ENCODE results near the gene HILPDA.

DNA sequence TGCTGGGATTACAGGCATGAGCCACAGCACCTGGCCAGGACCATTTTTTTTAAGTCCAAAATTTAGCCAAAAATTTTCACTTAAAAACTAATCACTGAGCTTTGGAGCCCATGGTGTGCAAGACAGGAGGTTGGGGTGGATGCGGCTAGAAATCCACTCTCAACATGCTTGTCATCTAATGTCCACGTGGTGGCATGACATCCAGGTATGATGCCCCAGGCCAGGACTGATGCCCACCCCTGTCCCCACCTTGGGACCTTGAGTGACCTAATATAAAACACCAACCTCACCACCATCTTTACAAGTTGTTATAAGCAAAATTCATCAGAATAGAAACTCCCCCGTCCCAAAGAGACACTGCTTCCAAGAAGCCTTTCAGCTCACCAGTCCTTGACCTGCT lies 25.5 kb upstream of the HILPDA start:
- TF ChIP-seq, protein P1, sequence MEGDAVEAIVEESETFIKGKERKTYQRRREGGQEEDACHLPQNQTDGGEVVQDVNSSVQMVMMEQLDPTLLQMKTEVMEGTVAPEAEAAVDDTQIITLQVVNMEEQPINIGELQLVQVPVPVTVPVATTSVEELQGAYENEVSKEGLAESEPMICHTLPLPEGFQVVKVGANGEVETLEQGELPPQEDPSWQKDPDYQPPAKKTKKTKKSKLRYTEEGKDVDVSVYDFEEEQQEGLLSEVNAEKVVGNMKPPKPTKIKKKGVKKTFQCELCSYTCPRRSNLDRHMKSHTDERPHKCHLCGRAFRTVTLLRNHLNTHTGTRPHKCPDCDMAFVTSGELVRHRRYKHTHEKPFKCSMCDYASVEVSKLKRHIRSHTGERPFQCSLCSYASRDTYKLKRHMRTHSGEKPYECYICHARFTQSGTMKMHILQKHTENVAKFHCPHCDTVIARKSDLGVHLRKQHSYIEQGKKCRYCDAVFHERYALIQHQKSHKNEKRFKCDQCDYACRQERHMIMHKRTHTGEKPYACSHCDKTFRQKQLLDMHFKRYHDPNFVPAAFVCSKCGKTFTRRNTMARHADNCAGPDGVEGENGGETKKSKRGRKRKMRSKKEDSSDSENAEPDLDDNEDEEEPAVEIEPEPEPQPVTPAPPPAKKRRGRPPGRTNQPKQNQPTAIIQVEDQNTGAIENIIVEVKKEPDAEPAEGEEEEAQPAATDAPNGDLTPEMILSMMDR (IDR thresholded peaks at IDR 0.05; ENCODE audit: low read length): peak; percentile 17
- no peak for TF ChIP-seq EZH2 (optimal IDR thresholded peaks at IDR 0.05; ENCODE audit: low read depth, low read length)
- no peak for TF ChIP-seq EZH2phosphoT487 (IDR thresholded peaks at IDR 0.05; ENCODE audit: low read length)

Measured in MM.1S (cell line).